NT2/D1 (cell line): ENCODE results near the gene PCSK4.

ENCODE experiments used
- SUZ12 ChIP-seq: IDR thresholded peaks from 2 replicates; pipeline ENCODE4 v1.6.1; 2011; ENCODE audit not compliant: insufficient read length, insufficient read depth; ENCODE audit errors: extremely low read depth
- YY1 ChIP-seq: IDR thresholded peaks from 2 replicates; pipeline ENCODE4 v1.6.1; 2011; ENCODE audit not compliant: insufficient read length, insufficient read depth
- ZNF274 ChIP-seq: IDR thresholded peaks from 2 replicates; pipeline ENCODE4 v1.6.1; 2011; ENCODE audit warnings: mild to moderate bottlenecking, low read depth, low read length

- TF ChIP-seq ZNF274 (no peak), YY1 (no peak), SUZ12 (no peak)
Observed at GRCh38 chr19:1452802-1453524, 37.2 kb downstream of the PCSK4 start.
